ENCODE measurements around the gene FAF1. TPM values are rescaled to one million over a fixed set of nuclear protein-coding genes. Genes with fewer than 3 reads are reported as not detected.

FAF1 gene
- total and polyA plus RNA-seq, 9 of the 15 experiments (the other 6 are each of a cell fraction or from before 2014, with no cell fraction given): 48.7 to 225 (median 118) TPM

DNA sequence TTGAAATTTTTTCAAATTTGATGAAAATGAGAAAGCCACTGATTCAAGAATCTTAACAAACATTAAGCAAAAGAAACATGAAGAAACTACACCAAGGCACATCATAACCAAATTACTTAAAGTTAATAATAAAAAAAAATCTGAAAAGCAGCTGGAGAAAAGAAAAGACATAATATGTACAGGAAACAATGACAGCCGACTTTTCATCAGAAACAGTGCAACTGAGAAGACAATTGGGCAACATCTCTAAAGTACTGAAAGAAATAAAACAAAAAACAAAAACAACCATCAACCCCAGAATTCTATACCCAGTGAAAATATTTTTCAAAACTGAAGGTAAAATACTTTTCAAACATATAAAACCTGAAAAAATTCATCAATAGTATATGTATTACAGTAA, 463.1 kb downstream of the FAF1 start (continued):
- TF ChIP-seq, protein P1, sequence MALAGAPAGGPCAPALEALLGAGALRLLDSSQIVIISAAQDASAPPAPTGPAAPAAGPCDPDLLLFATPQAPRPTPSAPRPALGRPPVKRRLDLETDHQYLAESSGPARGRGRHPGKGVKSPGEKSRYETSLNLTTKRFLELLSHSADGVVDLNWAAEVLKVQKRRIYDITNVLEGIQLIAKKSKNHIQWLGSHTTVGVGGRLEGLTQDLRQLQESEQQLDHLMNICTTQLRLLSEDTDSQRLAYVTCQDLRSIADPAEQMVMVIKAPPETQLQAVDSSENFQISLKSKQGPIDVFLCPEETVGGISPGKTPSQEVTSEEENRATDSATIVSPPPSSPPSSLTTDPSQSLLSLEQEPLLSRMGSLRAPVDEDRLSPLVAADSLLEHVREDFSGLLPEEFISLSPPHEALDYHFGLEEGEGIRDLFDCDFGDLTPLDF (CRISPR knock-in tag; IDR thresholded peaks at IDR 0.05): no peak
- no peak for TF ChIP-seq SIX5 (IDR thresholded peaks at IDR 0.05; ENCODE audit: borderline replicate concordance in 1 of 2, insufficient read depth in 1 of 2, low read depth in 1 of 2, low read length in 2 of 2)
- TF ChIP-seq MECOM (CRISPR knock-in tag; IDR thresholded peaks at IDR 0.05): no peak
- TF ChIP-seq PTTG1 (tag; IDR thresholded peaks at IDR 0.05; ENCODE audit: low read depth): no peak
- TF ChIP-seq STAT5B (CRISPR knock-in tag; IDR thresholded peaks at IDR 0.05): no peak
- TF ChIP-seq CSDE1 (IDR thresholded peaks at IDR 0.05): no peak
- TF ChIP-seq, protein P2, sequence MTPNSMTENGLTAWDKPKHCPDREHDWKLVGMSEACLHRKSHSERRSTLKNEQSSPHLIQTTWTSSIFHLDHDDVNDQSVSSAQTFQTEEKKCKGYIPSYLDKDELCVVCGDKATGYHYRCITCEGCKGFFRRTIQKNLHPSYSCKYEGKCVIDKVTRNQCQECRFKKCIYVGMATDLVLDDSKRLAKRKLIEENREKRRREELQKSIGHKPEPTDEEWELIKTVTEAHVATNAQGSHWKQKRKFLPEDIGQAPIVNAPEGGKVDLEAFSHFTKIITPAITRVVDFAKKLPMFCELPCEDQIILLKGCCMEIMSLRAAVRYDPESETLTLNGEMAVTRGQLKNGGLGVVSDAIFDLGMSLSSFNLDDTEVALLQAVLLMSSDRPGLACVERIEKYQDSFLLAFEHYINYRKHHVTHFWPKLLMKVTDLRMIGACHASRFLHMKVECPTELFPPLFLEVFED (CRISPR knock-in tag; conservative IDR thresholded peaks at IDR 0.05): no peak
- no peak for TF ChIP-seq SMARCC2 (IDR thresholded peaks at IDR 0.05; ENCODE audit: low read depth)
- no peak for TF ChIP-seq HDAC1 (IDR thresholded peaks at IDR 0.05)
- no peak for TF ChIP-seq MTF1 (CRISPR knock-in tag; IDR thresholded peaks at IDR 0.05; ENCODE audit: borderline replicate concordance)
- TF ChIP-seq, protein P3, sequence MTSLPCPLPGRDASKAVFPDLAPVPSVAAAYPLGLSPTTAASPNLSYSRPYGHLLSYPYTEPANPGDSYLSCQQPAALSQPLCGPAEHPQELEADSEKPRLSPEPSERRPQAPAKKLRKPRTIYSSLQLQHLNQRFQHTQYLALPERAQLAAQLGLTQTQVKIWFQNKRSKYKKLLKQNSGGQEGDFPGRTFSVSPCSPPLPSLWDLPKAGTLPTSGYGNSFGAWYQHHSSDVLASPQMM (CRISPR knock-in tag; IDR thresholded peaks at IDR 0.05): no peak
- no peak for TF ChIP-seq U2AF2 (optimal IDR thresholded peaks at IDR 0.05; ENCODE audit: low read depth, low read length)

Data from K562 (cell line).